Measurements from ENCODE around the gene NFYA. TPM values are rescaled to one million over a fixed set of nuclear protein-coding genes. Genes with fewer than 3 reads are reported as not detected.

Gene NFYA
- total and polyA plus RNA-seq, 4 donors = 5.9 to 38.0 (median 16.7) TPM

DNA sequence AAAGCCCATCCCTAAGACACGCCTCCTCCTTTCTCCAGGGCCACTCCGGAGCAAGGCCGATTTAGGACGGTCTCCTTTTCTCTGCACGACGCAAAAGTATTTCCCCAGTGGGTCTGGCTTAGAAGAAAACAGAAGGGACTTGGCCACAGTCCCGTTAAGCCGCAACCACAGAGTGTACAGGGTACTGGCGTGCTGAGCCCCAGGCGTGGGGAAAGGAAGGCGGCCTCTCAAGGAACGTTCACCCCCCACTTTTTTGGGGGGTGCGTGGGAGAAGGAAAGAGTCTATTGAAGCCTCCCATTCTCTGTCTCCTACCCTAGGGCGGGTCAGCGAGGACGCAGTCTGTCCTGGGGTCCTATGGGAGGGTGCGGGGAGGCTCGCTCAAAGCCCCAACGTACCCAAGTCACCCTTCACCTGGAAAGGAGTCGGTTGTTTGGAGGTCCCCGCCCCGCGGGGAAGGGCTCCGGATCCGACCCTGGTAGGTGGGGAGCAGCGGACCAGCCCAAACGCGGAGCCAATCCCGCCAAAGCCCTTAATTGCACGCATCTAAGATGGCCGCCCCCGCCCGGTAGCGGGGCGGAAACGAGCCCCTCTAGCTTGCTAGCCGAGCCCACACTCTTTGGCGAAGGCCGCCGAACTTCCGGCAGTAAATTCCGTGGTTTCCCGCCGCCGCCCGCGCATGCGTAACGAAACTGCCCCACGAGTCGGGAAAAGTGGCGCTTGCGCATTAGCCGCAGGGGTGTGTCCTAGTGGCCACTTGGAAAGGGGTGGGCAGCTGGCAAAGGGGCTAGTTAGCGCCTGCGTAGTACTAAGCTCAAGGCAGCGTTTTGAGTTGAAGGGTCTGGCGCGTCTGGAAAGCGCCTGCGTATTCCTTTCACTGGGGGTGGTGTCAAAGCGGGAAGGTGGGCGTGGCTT, 595 bp upstream of the NFYA start, which contains the start of gene OARD1:
Gene OARD1, minus strand, starts transcription at position 434 of the 913 bp plus-strand sequence. CDS start 722 bp downstream, outside the sequence.
- peak within 1 kb of the TSS; percentile 93 to 97 for H3K9ac ChIP-seq (ENCODE audit: insufficient read depth in 1 of 2, low read length in 2 of 2)
- 0% methylated on average over 62 to 63 of the region's 63 CpGs for WGBS, 2 donors
- peaks cover 0 to 2% (median 0%) of the 10 kb centered on the region in 4 donors for H3K9me3 ChIP-seq (ENCODE audit: control insufficient read depth in 4 of 4, insufficient read depth in 3 of 4, low read length in 3 of 4)
- ATAC-seq (ENCODE audit: insufficient read depth, low FRiP score) = peak; percentile 81
- H3K27me3 ChIP-seq (ENCODE audit: control insufficient read depth in 3 of 3, insufficient read depth in 3 of 3, low read length in 2 of 3) = no peaks in the 10 kb centered on the region
- H3K27ac ChIP-seq (ENCODE audit: low read depth in 1 of 2, low read length in 1 of 2) = peak within 1 kb of the TSS; percentile 94 to 100
- peak; percentile 100 for DNase-seq
- H3K36me3 ChIP-seq (ENCODE audit: control insufficient read depth in 4 of 4, insufficient read depth in 4 of 4, low read length in 4 of 4) = peaks cover 0 to 6% (median 4%) of the 10 kb centered on the region in 4 donors
- H3K4me1 ChIP-seq (ENCODE audit: control insufficient read depth in 5 of 5, insufficient read depth in 5 of 5, low read length in 5 of 5) = peaks cover 0 to 40% (median 15%) of the 10 kb centered on the region in 5 donors
- TF ChIP-seq, protein P1, sequence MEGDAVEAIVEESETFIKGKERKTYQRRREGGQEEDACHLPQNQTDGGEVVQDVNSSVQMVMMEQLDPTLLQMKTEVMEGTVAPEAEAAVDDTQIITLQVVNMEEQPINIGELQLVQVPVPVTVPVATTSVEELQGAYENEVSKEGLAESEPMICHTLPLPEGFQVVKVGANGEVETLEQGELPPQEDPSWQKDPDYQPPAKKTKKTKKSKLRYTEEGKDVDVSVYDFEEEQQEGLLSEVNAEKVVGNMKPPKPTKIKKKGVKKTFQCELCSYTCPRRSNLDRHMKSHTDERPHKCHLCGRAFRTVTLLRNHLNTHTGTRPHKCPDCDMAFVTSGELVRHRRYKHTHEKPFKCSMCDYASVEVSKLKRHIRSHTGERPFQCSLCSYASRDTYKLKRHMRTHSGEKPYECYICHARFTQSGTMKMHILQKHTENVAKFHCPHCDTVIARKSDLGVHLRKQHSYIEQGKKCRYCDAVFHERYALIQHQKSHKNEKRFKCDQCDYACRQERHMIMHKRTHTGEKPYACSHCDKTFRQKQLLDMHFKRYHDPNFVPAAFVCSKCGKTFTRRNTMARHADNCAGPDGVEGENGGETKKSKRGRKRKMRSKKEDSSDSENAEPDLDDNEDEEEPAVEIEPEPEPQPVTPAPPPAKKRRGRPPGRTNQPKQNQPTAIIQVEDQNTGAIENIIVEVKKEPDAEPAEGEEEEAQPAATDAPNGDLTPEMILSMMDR (IDR thresholded peaks at IDR 0.05; ENCODE audit: control extremely low read depth, extremely low read depth) = no peak
- peak within 1 kb of the TSS; percentile 98 for H3K4me3 ChIP-seq

DNA sequence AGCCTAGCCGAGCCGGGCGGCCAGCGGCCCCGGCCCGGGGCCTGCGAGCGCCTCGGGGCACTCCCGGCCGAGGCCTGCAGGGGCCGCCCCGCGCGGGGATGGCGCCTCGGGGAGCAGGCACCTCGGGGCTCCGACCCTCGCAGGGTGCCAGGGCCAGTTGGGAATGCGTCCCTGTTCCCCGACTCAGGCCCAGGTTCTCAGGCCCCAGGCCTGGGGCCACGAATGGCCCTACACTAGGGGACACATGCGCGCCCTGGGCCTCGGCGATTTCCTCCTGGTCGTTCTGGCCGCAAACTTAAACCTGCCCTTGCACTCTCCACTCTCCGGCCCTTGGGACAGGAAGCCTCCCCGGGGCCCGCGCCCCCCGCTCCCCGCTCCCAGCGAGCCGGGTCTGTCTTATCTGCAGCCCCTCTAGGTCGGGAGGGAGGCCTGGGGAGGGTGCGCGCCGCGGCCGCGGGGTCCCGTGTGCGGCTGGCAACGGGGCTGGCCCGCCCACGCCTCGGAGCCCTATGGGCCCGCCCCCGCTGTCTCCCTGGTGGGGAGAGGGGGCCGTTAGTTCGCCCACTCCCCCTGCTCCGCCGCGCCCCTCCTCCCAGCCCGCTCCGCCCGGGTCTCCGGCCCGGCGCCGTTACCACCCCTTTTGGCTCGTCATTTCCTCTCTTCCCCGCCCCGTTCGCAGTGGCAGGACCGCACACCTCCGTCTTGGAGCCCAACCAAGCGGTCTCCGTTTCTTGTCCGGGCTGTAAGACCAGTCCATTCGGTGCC, 611 bp downstream of the NFYA start:
- H3K4me1 ChIP-seq (ENCODE audit: control insufficient read depth in 5 of 5, insufficient read depth in 5 of 5, low read length in 5 of 5) = peaks cover 0 to 40% (median 15%) of the 10 kb centered on the region in 5 donors
- TF ChIP-seq, protein P1 (IDR thresholded peaks at IDR 0.05; ENCODE audit: control extremely low read depth, extremely low read depth) = no peak
- peak; percentile 10 for ATAC-seq (ENCODE audit: insufficient read depth, low FRiP score)

DNA sequence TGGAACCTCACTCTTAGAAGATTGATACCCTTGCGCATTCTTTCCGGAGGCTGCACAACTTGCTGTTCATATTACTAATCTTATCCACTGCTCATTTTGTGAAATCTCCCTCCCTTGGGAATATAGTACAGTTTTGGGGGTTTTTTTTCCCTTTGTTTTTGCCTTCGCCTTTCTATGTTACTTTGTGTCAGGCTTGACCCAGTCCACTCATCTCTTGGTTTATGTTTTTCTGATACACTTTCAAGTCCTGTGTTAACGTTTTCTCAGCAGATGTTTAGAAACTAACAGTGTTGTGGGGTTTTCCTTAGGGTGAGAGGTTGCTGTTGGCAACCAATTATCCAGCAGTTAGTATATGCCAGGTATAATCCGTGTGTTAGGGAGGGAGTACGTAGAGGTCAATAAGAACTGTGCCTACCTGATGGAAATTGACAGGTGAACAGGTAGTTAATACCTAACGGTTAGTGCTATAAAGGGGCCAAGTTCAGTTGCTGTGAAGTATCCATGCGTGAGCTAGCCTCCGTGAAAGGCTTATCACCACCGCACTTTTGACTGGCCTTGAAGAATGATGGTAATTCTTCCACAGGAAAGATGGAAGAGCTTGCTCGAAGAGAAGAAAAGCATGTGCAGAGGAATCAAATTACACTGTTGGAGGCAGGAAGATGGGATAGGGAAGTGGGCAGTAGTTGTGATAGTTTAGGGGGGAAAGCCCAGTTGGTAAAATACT, 1.4 kb downstream of the NFYA start:
- Histone ChIP-seq H3K36me3 (ENCODE audit: control insufficient read depth in 4 of 4, insufficient read depth in 4 of 4, low read length in 4 of 4) (peaks cover 2 to 4% (median 3%) of the 10 kb centered on the region in 4 donors), H3K27ac (ENCODE audit: low read depth in 1 of 2, low read length in 1 of 2) (peak overlapping the region; percentile 94 to 100), H3K9me3 (ENCODE audit: control insufficient read depth in 4 of 4, insufficient read depth in 3 of 4, low read length in 3 of 4) (peaks cover 0 to 2% (median 0%) of the 10 kb centered on the region in 4 donors), H3K9ac (ENCODE audit: insufficient read depth in 1 of 2, low read length in 2 of 2) (peak overlapping the region; percentile 87 to 93), H3K4me1 (ENCODE audit: control insufficient read depth in 5 of 5, insufficient read depth in 5 of 5, low read length in 5 of 5) (peaks cover 0 to 40% (median 15%) of the 10 kb centered on the region in 5 donors), H3K27me3 (ENCODE audit: control insufficient read depth in 3 of 3, insufficient read depth in 3 of 3, low read length in 2 of 3) (no peaks in the 10 kb centered on the region), H3K4me3 (peak overlapping the region; percentile 98)
- DNase-seq (peak in 2 of 3 donors; percentile 58 to 59), ATAC-seq (ENCODE audit: insufficient read depth, low FRiP score) (no peak)
- TF ChIP-seq, protein P1 (IDR thresholded peaks at IDR 0.05; ENCODE audit: control extremely low read depth, extremely low read depth) = no peak
- WGBS, 2 donors = 7 to 9% methylated on average over 11 of the region's 11 CpGs

More for the DNA sequence above, 611 bp downstream of the NFYA start:
- DNase-seq = peak; percentile 90 to 93 (median 93)
- Histone ChIP-seq H3K36me3 (ENCODE audit: control insufficient read depth in 4 of 4, insufficient read depth in 4 of 4, low read length in 4 of 4) (peaks cover 0 to 3% (median 2%) of the 10 kb centered on the region in 4 donors), H3K27me3 (ENCODE audit: control insufficient read depth in 3 of 3, insufficient read depth in 3 of 3, low read length in 2 of 3) (no peaks in the 10 kb centered on the region), H3K9me3 (ENCODE audit: control insufficient read depth in 4 of 4, insufficient read depth in 3 of 4, low read length in 3 of 4) (peaks cover 0 to 2% (median 0%) of the 10 kb centered on the region in 4 donors), H3K27ac (ENCODE audit: low read depth in 1 of 2, low read length in 1 of 2) (peak overlapping the region; percentile 94 to 100), H3K9ac (ENCODE audit: insufficient read depth in 1 of 2, low read length in 2 of 2) (peak overlapping the region; percentile 87 to 93), H3K4me3 (peak overlapping the region; percentile 98)
- WGBS, 2 donors = 0 to 1% methylated on average over 59 to 74 of the region's 74 CpGs

All from lung (tissue), 12 donors.